ENCODE data around the gene KIR2DL4.

DNA sequence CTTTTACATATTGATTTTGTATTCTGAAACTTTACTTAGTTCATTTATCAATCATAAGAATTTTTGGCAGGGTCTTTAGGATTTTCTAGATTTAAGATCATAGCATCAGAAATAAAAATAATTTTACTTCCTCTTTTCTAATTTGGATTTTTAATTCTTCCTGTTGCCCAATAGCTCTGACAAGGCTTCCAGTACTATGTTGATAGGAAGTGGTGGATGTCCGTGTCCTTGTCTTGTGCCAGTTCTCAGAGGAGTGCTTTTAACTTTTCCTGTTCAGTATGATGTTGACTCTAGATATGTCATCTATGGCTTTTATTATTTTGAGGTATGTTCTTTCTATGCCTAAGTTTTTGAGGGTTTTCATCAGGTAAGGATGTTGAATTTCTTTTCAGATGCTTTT lies 7.7 kb upstream of the KIR2DL4 start:
- TF ChIP-seq, protein P1, sequence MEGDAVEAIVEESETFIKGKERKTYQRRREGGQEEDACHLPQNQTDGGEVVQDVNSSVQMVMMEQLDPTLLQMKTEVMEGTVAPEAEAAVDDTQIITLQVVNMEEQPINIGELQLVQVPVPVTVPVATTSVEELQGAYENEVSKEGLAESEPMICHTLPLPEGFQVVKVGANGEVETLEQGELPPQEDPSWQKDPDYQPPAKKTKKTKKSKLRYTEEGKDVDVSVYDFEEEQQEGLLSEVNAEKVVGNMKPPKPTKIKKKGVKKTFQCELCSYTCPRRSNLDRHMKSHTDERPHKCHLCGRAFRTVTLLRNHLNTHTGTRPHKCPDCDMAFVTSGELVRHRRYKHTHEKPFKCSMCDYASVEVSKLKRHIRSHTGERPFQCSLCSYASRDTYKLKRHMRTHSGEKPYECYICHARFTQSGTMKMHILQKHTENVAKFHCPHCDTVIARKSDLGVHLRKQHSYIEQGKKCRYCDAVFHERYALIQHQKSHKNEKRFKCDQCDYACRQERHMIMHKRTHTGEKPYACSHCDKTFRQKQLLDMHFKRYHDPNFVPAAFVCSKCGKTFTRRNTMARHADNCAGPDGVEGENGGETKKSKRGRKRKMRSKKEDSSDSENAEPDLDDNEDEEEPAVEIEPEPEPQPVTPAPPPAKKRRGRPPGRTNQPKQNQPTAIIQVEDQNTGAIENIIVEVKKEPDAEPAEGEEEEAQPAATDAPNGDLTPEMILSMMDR (IDR thresholded peaks at IDR 0.05; ENCODE audit: insufficient read depth, low read depth, low read length): no peak
- TF ChIP-seq EZH2 (IDR thresholded peaks at IDR 0.05; ENCODE audit: insufficient read depth, low read length): no peak
